Activated effector memory CD4-positive, alpha-beta T cell treated with Interleukin-2 at 50 U/mL for 16 hours (primary cell): Measurements from ENCODE around the gene SMAD7.

Source experiments
- DNase-seq: peaks from one replicate; pipeline ENCODE4 v3.0.0-alpha.2; 2020

SMAD7 gene

GRCh38 chr18:48929212-48929612, 21.6 kb downstream of the SMAD7 start:
- no peak for DNase-seq

GRCh38 chr18:48928787-48929186, 22.0 kb downstream of the SMAD7 start:
- DNase-seq, result peak; percentile 75

- no peak for DNase-seq
These were observed 23.3 kb downstream of the SMAD7 start for GRCh38 chr18:48927286-48928080.

GRCh38 chr18:48926420-48926857, 24.3 kb downstream of the SMAD7 start:
- DNase-seq, result no peak

GRCh38 chr18:48925491-48925780, 25.3 kb downstream of the SMAD7 start:
- no peak for DNase-seq

GRCh38 chr18:48924630-48925490, 25.9 kb downstream of the SMAD7 start:
- no peak for DNase-seq

- DNase-seq, result no peak
These were observed 26.8 kb downstream of the SMAD7 start for GRCh38 chr18:48923746-48924629.

- DNase-seq, result no peak
These were observed 27.7 kb downstream of the SMAD7 start for GRCh38 chr18:48922801-48923730.

GRCh38 chr18:48922226-48922800, 28.5 kb downstream of the SMAD7 start:
- DNase-seq, result no peak

- DNase-seq, result no peak
These were observed 29.2 kb downstream of the SMAD7 start for GRCh38 chr18:48921305-48922225.

GRCh38 chr18:48920408-48921038, 30.2 kb downstream of the SMAD7 start:
- no peak for DNase-seq

- no peak for DNase-seq
These were observed 31.2 kb downstream of the SMAD7 start for GRCh38 chr18:48919547-48919946.

- no peak for DNase-seq
These were observed 31.9 kb downstream of the SMAD7 start for GRCh38 chr18:48918660-48919456.

GRCh38 chr18:48917579-48918517, 32.9 kb downstream of the SMAD7 start:
- DNase-seq, result no peak

GRCh38 chr18:48915626-48916425, 34.9 kb downstream of the SMAD7 start:
- DNase-seq, result no peak

GRCh38 chr18:48914581-48915251, 36.0 kb downstream of the SMAD7 start:
- no peak for DNase-seq
